G401.6 (cell line): ENCODE data around the gene METTL1.

Source experiments
- FAIRE-seq: peaks from 2 replicates; lab custom pipeline; 2012; peaks lifted over from hg19 to GRCh38; lab: Jason Lieb, UNC

METTL1 gene

GRCh38 chr12:57752668-57753000, 19.3 kb downstream of the METTL1 start:
- no peak for FAIRE-seq

DNA sequence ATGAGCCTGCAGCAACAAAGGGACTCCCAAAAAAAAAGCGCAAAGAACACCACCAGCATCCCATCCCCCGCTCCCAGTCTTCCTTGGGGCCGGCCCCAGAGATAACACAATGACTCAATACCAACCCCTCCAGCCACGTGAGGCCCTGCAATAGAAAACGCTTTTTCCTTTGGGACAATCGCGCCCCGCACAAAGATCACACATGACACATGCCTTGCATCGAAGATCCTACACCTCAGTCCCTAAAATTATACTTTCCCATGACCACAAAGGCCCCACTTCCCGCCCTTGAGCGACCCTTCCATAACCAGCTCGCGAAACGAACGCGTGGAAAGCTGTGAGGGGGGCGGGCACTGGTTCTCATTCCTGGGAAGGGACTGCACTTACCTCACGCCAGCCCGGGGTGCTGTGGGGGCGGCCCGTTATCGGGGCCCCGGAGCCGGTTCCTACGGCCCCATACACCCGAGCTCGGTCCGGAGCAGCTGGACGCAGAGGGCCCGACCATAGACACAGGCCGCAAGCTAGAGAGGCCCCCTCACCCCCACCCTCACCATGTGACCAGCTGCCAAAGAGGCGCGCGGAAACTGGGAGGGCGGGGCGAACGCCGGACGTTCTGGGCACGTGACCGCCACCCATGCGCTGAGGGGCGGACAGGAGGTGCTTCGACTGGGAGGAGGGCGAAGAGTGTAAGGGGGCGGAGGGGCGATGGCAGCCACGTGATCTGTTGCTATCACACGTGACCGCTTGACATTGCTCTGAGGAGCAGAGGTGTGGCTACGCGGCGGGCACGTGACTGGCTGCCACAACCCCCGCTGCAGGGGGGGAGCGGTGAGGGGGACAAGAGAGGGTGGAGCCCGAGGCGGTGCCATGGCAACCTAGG, 19.9 kb downstream of the METTL1 start, which contains the start of gene CDK4:
Gene CDK4 (minus strand): TSS at position 523 of the 880 bp plus-strand sequence. CDS start 593 bp downstream, outside the sequence.
- peak; percentile 98 for FAIRE-seq

- no peak for FAIRE-seq
Observed at GRCh38 chr12:57751432-57751787, 20.5 kb downstream of the METTL1 start.

- no peak for FAIRE-seq
Observed at GRCh38 chr12:57750561-57751431, 21.1 kb downstream of the METTL1 start.

DNA sequence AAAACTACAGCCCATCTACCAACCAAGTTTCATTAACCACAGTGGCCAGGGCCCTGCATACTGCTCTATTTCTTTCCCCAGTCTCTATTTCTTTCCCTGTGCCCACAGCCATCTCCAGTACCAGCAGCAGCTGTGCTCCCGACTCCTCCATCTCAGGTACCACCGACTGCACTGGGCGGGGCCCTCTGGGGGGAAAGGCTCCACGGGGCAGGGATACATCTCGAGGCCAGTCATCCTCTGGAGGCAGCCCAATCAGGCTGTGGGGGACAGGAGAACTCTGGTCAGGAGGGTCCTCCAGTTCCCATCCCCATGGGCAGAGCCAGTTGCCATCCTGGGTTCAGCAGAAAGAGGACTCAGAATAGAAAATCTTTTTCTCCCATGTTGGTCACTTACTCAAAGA, 22.8 kb downstream of the METTL1 start:
- FAIRE-seq, result no peak

DNA sequence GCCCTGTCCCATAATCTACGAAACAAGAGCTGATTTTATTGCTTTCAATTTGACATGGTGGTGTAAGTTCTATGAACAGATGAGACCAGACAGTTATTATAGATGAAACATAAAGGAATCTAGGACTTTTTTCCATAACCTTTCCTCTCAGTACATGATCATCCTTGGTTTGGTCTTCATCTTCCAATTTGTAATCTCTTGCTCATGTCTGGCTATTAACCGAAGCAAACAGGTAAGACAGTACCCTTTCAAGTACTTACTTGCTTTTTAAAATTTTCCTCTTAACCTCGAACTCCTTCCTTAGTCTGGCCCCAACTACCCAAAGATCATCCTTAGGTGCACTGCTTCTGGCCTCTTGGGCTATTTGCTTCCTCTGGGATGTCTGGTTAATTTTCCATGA, 25.9 kb downstream of the METTL1 start:
- FAIRE-seq, result no peak

GRCh38 chr12:57745485-57745881, 26.4 kb downstream of the METTL1 start:
- no peak for FAIRE-seq

DNA sequence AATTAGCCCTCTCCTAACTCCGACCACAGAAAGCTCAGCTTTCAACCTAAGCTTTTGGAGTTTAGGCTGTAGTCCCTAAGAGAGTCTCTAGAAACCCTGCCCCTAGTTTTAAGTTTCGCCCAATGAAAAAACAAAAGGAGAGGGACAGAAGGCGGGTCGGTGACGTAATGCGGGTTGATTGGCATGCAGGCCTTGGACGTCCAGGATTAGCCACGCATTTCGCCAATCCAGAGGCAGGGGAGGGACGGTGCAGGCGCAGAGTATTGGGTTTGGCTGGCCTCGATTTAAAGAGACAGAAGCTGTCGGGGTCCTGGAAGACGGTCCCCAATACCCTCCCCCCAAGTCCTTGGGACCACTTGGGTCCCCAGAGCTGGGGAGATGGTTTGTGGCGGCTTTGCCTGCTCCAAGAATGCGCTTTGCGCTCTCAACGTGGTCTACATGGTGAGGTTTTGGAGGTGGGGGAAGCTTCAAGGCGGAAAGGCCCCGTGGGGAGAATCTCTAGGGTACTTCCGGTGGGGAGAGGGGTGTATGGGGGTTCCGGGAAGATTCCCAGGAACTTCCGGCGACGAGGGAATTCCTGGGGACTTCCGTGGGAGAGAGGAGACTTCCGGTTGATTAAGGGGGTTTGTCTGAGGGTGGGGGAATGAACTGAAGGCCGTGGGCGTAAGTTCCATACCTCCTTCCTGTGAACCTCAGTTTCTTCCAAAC, 27.0 kb downstream of the METTL1 start, which contains the start of gene TSPAN31:
Gene TSPAN31 (plus strand): TSS at position 263 of the 708 bp plus-strand sequence. CDS start 116 bp downstream, at position 379.
- FAIRE-seq, result peak; percentile 95

DNA sequence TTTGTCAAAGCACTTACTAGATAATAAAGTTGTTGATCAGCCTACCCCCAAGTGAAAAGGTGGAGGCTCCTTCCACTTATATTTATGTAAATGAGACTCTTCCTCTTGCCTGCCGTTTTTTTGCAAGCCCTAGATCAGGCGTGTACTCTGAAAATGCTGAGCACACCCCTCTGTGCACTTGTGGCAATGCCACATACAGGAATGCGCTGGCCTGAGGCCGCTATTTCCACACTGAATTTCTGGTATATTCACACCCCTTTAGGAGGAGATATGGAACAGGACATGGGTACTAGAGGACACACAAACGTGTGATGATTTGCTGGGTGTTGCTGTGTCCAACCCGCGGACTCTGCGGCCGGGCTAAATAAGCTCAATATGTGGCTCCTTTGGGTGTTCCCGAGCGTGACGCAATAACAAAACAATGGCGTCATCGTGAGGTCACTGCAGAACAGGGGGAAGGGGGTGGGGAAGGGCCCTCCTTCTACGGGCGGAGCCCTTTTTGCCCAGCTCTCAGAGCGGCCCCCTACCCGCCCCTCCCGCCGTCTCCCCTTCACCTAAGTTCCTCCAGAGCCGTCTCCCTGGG, 27.6 kb downstream of the METTL1 start:
- FAIRE-seq, result no peak

- FAIRE-seq, result no peak
Observed at GRCh38 chr12:57743769-57744168, 28.1 kb downstream of the METTL1 start.

DNA sequence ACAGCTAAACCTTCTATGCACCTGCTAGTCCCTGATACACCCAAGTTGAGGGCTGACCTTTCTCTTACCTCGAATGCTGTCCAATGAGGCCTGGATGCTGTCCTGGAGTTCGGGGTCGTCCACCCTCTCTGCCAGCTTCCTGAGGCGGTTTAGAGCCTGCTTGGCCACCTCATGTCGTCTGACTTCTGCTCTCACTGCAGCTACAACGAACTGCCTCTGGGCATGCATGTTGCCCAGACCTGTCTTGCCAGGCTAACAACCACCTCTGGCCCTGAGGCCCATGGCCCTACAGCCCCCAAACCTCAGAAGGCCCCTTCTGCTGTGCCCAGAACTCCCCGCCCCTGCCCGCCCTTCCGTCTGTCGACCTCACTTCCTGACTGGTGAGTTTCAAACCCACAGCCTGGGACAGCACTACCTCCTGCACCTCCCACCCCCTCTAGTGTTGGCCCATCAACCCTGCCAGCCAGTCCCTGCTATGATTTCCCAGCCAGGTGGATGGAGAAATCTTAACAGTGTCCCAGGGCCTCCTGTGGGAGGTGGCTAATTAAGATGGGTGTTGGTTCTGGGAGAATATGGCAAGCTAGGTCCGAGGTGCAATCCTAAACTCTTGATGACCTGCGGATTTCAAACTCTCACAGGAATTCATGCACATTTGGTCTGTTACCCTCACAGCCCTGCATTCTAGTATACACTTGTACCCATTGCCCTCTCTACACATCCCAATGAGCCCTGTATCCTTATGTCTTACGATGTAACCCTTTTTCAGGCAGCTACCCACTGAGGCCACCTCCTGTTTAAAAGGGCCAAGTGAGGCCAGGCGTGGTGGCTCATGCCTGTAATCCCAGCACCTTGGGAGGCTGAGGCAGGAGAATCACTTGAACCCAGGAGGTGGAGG, 29.8 kb downstream of the METTL1 start:
- FAIRE-seq, result no peak

- FAIRE-seq, result no peak
Observed at GRCh38 chr12:57741413-57741789, 30.5 kb downstream of the METTL1 start.

- no peak for FAIRE-seq
Observed at GRCh38 chr12:57740656-57741412, 31.1 kb downstream of the METTL1 start.

- no peak for FAIRE-seq
Observed at GRCh38 chr12:57739914-57740538, 31.9 kb downstream of the METTL1 start.

DNA sequence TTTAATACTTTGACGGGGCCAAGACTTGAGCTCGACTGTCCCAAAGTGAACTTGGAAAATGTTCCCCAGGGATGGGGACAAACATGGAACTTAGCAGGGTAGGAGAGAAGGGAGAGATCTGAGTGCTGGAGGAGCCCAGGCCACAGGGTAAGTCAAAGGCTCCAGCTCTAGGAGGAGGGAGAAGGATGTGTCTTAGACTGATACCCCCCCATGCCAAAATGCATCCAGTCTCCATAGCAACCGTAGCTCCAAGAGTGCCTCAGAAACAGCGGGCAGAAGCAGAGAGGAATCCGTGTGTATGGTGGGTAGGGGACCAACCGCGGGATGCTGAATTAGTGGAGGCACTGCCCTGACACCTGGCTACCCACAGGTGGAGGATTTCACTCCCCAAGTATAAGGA, 32.5 kb downstream of the METTL1 start:
- no peak for FAIRE-seq

DNA sequence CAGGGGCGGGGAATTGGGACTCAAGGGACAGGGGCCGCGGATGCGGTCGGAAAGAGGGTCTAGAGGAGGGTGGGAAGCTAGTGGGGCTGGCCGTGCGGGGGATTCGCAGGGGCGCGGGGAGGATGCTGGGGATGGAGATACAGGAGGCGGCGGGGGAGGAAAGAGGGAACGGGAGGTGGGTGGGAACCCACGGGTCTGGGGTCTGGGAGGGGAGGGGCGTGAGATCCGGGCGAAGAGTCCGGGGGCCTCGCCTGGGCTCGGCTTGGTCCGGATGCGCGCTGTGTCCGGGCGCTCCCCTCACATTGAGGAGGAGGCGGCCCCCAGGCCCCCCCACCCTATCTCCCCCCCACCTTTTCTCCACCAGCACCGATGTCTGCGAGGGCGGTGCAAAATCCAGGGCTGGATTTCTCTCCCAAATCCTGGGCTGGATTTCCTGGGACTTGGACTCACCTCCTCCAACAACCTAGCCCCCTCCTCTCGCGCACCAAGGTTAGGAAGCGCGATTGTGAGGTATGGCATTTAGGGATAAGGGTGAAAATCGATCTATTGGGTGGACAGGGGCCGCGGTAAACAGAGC, 33.2 kb downstream of the METTL1 start, which contains the start of gene AGAP2:
Gene AGAP2 (minus strand): TSS at position 82 of the 577 bp plus-strand sequence. CDS start 496 bp downstream, outside the sequence.
- FAIRE-seq, result no peak

DNA sequence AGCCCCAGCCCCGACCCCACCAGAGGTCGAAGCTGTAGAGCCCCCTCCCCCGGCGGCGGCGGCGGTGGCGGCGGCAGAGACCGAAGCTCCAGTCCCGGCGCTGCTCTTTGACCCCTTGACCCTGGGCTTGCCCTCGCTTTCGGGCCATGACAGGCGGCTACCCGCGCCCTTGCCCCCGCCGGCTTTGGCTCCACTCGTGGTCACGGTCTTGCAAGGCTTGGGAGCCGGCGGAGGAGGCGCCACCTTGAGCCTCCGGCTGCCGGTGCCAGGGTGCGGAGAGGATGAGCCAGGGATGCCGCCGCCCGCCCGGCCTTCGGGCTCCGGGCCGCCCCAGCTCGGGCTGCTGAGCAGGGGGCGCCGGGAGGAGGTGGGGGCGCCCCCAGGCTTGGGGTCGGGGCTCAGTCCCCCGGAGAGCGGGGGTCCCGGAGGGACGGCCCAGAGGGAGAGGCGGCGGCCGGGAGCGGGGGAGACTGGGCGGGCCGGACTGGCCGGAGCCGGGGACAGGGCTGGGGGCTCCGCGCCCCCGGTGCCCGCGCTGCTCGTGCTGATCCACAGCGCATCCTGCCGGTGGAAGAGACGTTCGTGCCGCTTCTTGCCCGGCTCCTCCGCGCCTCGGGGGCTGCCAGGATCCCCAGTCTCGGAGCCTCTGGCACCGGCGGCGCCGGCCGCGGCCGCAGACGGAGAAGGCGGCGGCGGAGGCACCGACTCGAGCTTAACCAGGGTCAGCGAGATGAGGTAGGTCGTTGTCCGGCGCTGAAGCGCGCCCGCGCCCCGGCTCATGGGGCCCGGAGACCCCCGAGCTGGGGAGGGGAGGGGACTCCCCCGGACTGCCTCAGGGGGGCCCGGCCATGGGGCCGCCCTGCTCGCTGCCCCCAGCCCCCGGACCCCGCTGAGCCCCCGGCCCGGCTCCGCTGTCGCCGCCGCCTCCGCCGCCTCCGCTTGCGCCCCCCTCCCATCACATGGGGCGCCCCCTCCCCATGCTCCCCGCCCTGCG, 34.1 kb downstream of the METTL1 start:
- FAIRE-seq, result no peak
